Medulla oblongata (tissue), 1 donor: ENCODE data around the gene STK33.
"Not testable (repeated sequence)": the region's sequence is repeated elsewhere in the genome, so short reads cannot be mapped to it uniquely, and the experiment has no call there.

Experiments used
- DNase-seq: peaks from one replicate; pipeline ENCODE4 v3.0.0-alpha.2; 2015; ENCODE audit errors: extremely low spot score

STK33 gene

DNA sequence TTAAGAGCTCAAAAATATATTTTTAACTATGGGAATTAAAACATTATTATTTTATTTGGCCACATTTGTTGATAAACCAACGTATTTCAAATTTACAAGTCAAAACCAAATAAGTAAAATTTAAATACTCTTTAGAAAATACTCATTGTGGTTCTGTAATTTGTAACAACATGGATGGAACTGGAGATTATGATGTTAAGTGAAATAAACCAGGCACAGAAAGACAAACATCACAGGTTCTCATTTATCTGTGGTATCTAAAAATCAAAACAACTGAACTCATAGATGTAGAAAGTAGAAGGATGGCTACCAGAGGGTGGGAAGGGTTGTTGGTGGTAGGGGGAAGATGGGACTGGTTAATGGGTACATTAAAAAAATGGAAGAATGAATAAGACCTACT, 50.8 kb downstream of the STK33 start:
- DNase-seq = no peak

GRCh38 chr11:8541448-8541847, 52.6 kb downstream of the STK33 start:
- DNase-seq = no peak

DNA sequence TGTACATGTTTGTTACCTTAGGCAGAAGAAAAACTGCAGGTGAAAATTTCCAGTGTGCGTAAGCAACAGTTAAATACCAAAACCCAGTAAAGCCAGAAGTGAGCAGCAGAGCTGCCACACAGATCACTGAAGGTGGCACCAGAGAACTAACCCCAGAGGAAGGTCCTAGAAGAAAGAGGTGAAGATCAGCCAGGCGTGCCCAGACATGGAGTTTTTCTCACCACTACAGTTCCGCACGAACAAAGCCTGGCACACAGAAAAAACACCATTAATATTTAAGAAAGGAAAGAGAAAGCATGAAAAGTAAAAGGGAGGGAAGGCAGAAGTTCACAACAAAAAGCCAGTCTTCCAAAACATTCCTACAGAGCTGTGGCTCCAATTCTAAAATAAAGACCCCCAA, 60.7 kb downstream of the STK33 start:
- DNase-seq = no peak

- DNase-seq = no peak
These were observed 61.6 kb downstream of the STK33 start for GRCh38 chr11:8532475-8532874.

DNA sequence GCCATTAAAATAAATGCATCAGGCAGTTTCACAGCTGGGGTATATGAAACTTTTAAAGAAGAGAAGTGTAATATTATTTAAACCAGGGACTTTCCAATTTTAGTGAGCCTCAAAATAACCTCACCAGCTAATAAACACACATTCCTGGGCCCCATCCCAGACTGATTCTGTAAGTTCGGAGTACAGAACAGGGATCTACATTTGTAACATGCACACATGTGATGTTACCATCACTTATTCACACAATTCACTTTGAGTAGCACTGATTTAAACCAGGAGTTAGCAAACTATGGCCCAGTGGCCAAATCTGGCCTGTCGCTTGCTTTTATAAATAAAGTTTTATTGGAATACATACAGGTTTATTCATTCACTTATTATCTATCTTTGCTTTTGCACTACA, 62.0 kb downstream of the STK33 start:
- no peak for DNase-seq

GRCh38 chr11:8531312-8531711, 62.7 kb downstream of the STK33 start:
- no peak for DNase-seq

- DNase-seq = no peak
These were observed 66.1 kb downstream of the STK33 start for GRCh38 chr11:8527939-8528338.

GRCh38 chr11:8523396-8523795, 70.6 kb downstream of the STK33 start:
- no peak for DNase-seq

DNA sequence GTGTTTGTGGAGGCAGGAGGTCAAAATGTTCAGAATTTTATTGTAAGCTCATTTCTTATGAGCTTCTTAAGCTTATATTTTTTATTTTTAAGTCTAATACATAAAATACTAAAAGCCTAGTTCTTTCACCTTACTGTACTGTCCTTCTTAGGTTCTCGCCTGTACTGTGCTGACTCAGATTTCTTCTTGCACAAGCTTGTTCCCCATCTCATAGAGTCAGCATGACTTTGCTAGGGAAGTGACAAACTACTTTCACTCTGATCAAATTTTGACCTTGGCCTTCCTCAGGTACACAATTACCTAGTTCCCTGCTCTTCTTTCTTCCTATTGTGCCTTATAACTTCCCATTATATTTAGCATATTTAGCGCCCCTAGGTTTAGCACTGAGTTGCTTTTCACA, 81.5 kb downstream of the STK33 start:
- no peak for DNase-seq

DNA sequence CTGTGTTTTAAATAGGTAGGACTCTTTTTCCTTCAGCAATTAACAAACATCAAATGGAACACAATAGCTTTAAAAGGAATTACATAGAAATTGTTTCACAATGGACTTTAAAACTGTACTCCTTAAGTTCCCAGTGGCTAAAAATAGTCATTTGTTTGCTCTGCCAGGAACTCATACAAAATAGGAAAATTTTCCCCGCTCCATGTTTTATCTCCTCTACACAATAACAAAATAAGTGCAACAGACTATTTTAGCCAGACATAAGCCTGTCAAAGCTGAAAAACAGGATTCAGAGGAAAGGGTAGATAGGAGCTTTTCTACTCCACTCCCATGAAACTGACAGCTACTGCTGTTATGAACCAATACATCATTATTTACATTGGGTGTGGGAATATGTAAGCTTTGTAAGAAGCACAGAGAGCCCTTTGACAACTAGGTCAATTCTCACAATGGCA, 90.1 kb downstream of the STK33 start:
- DNase-seq = no peak

DNA sequence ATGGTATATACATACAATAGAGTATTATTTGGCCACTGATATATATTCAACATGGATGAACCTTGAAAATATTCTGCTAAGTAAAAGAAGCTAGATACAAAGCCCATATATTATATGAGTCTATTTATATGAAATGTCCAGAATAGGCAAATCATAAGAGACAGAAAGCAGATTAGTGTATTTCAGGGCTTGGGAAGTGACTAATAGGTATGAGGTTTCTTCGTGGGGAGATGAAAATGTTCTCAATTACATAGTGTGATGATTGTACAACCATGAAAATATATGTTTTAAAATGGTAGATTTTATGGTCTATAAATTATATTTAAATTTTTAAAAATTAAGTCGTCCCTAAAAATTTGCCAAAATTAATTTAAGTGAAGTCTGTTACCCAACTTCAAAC, 92.2 kb downstream of the STK33 start:
- no peak for DNase-seq

GRCh38 chr11:8488395-8488794, 105.6 kb downstream of the STK33 start:
- no peak for DNase-seq

GRCh38 chr11:8487261-8487660, 106.8 kb downstream of the STK33 start:
- DNase-seq = no peak

DNA sequence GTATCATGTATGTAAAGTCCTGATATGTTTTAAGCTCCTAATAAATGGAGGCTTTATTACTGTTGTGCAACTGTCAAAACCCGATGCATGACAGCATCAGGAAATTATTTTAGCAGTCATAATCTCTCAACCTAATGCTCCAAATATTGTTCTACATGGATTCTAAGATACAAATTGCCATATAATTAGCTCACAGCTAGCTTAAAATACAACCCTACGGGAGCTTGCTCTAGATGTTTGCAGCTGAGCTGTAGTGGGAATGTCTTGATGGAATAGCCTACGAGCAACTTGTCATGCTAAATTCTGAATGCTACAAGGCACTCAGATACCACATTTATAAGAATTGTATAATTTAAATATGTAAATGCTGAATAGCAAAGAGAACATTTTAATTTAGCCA, 109.8 kb downstream of the STK33 start:
- DNase-seq = no peak

DNA sequence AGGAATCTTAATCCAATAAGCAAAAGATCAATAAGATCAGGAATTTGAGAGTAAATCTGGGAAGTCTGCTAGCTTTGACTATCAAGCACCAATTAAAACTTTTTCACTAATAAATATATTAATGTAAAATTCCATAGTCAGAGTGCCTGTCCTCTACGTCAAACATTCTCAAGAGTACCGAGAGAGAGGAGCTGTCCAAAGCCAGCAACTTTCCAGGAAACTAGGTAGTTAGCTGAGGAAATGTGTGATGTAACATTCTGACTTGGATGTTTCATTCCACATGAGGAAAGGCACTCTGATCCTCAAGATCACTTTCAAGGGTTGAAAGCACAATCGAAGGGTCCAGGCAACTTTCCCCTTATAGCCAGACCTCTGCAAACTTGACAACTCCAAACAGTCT, 113.2 kb downstream of the STK33 start:
- DNase-seq = no peak

- no peak for DNase-seq
These were observed 116.3 kb downstream of the STK33 start for GRCh38 chr11:8477680-8478079.

GRCh38 chr11:8477151-8477550, 116.9 kb downstream of the STK33 start:
- no peak for DNase-seq

GRCh38 chr11:8467806-8468205, 126.2 kb downstream of the STK33 start:
- not testable (repeated sequence) for DNase-seq

- DNase-seq = not testable (repeated sequence)
These were observed 126.7 kb downstream of the STK33 start for GRCh38 chr11:8467356-8467755.

- DNase-seq = not testable (repeated sequence)
These were observed 127.1 kb downstream of the STK33 start for GRCh38 chr11:8466884-8467283.

DNA sequence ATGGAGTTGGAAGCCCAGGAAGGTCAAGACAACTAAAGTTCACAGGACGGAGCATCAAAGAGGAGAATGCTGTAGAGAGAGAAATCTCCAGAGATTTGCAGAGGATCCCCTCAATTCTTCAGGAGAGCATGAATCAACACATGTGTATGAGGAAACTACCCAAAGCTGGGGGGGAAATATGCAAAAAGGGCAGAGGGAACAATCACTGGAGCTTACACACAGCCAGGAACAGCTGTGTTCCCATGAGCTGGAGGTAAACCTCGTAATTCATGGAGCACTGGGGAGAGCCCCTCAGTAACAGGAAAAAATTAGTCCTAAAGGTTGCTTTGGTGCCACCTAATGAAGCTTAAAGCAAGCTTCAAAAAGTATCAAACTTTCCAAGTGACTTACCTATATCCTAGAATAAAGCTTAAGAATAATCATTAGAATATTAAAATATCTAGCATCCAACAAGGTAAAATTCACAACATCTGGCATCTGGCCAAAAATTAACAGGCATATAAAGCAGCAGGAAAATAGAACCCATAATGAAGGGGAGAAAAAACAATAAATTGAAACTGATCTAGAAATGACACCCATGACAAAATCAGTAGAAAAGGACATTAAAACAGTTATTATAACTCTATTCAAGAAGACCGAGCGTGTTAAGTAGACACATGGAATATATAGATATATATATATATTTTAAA, 134.2 kb downstream of the STK33 start:
- DNase-seq = no peak

GRCh38 chr11:8442301-8442700, 151.7 kb downstream of the STK33 start:
- no peak for DNase-seq

DNA sequence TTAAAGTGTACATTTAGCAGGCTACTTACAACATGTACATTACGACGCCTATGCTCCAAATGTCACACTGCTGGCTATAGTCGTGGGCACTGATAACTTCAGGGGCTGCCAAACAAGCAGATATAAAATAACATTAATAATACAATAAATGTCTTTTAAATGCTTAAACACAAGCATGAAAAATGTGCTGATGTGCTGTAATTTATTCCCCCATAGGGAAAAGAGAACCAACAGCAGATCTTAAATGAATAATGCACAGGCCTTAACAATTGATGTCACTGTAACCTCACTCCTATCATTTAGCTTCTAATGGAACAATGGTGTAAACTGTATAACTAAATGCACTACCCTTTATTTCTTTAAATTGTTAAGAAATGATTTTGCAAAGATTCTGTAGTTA, 153.4 kb downstream of the STK33 start:
- DNase-seq = no peak

DNA sequence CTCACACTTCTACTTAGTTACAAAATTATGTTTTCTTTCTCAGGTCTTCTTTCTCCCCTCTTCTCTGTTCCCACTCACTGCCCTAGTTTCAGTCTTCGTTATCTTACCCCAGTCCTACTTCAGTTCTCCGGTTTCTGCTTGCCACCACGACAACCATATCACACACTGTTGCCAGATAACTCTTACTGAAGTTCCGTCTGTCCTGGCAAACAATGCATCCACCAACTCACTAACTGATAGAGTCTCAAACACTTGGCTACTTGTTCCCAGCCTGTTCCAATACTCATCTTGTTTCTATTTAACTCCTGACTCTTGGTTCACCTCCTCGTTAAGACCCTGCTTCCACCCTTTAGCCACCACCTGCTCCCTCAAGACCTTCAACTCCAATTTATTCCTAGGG, 164.5 kb downstream of the STK33 start:
- DNase-seq = no peak
